CD14-positive monocyte (primary cell): ENCODE results near the gene GPR158. TPM values are rescaled to one million over a fixed set of nuclear protein-coding genes. Genes with fewer than 3 reads are reported as not detected.

Source experiments
- DNase-seq, 3 donors: peaks; one replicate each; pipeline ENCODE4 v3.0.0-alpha.2; 2011 to 2022
- H2AFZ ChIP-seq: 2 replicates; pipeline ENCODE4 v1.6.0; 2012; ENCODE audit warnings: mild to moderate bottlenecking, low read depth, low read length, inconsistent platforms; ENCODE audit not compliant: insufficient read depth, poor library complexity, severe bottlenecking
- H3K27ac ChIP-seq, 2 donors: 1 replicate in 1 of 2; 2 replicates in 1 of 2; pipeline ENCODE4 v1.5.1; 2012 to 2013; ENCODE audit warnings: low read length in 2 of 2, control low read depth in 1 of 2, inconsistent platforms in 1 of 2, low read depth in 1 of 2, mild to moderate bottlenecking in 1 of 2
- H3K27me3 ChIP-seq, 2 donors: one replicate each; pipeline versions ENCODE4 v1.6.0 to v1.6.1; 2011 to 2013; ENCODE audit warnings: low read length in 2 of 2; ENCODE audit not compliant: control insufficient read depth in 2 of 2, insufficient read depth in 2 of 2
- H3K36me3 ChIP-seq, 2 donors: replicated peaks in 1 of 2; 1 replicate in 1 of 2; 2 replicates in 1 of 2; pipeline versions ENCODE4 v1.5.1 to v1.6.1; 2012 to 2013; ENCODE audit warnings: low read length in 2 of 2, control low read depth in 1 of 2, inconsistent platforms in 1 of 2, mild to moderate bottlenecking in 1 of 2; ENCODE audit not compliant: insufficient read depth in 2 of 2, control insufficient read depth in 1 of 2
- H3K4me1 ChIP-seq, 2 donors: 1 replicate in 1 of 2; 2 replicates in 1 of 2; pipeline versions ENCODE4 v1.5.1 to v1.6.1; 2012 to 2013; ENCODE audit warnings: low read length in 2 of 2, control low read depth in 1 of 2, inconsistent platforms in 1 of 2, mild to moderate bottlenecking in 1 of 2, moderate library complexity in 1 of 2; ENCODE audit not compliant: insufficient read depth in 2 of 2, control insufficient read depth in 1 of 2
- H3K4me2 ChIP-seq: replicated peaks from 2 replicates; pipeline ENCODE3; 2012; ENCODE audit warnings: low read length, moderate library complexity, mild to moderate bottlenecking; ENCODE audit not compliant: poor library complexity, severe bottlenecking; ENCODE audit errors: extremely low read depth
- H3K4me3 ChIP-seq, 3 experiments: fragments of 200-600 bp in 1 of 3; sonication (generic) in 1 of 3; replicated peaks in 1 of 3; 1 replicate in 2 of 3; 2 replicates in 1 of 3; pipeline ENCODE4 v1.5.1; 2011 to 2013; ENCODE audit warnings: low read length in 3 of 3, mild to moderate bottlenecking in 3 of 3, control low read depth in 2 of 3, low read depth in 2 of 3, inconsistent platforms in 1 of 3, moderate library complexity in 1 of 3
- H3K79me2 ChIP-seq: 2 replicates; pipeline ENCODE4 v1.6.0; 2012; ENCODE audit warnings: mild to moderate bottlenecking, control low read depth, inconsistent platforms, low read length, moderate library complexity; ENCODE audit not compliant: insufficient read depth
- H3K9ac ChIP-seq: 2 replicates; pipeline ENCODE4 v1.6.0; 2017; ENCODE audit warnings: low read length, mild to moderate bottlenecking; ENCODE audit not compliant: insufficient read depth, poor library complexity, severe bottlenecking
- H3K9me3 ChIP-seq, 2 donors: replicated peaks in 1 of 2; 1 replicate in 1 of 2; 2 replicates in 1 of 2; pipeline versions ENCODE4 v1.5.1 to v1.6.1; 2012 to 2013; ENCODE audit warnings: low read length in 2 of 2, control low read depth in 1 of 2; ENCODE audit not compliant: control insufficient read depth in 1 of 2, insufficient read depth in 1 of 2
- H4K20me1 ChIP-seq: 2 replicates; pipeline ENCODE4 v1.6.0; 2012; ENCODE audit warnings: mild to moderate bottlenecking, low read length, control low read depth, moderate library complexity; ENCODE audit not compliant: insufficient read depth
- H3K27ac Mint-ChIP-seq, 7 donors: one replicate each; pipeline ENCODE4 v1.8.0; 2020; ENCODE audit warnings: mild to moderate bottlenecking in 7 of 7, mixed read lengths in 7 of 7, moderate library complexity in 6 of 7, inconsistent platforms in 2 of 7
- H3K27me3 Mint-ChIP-seq, 3 donors: one replicate each; pipeline ENCODE4 v1.8.0; 2021 to 2022; ENCODE audit warnings: low read depth in 3 of 3, mild to moderate bottlenecking in 3 of 3, mixed read lengths in 3 of 3, moderate library complexity in 3 of 3, inconsistent platforms in 1 of 3
- H3K36me3 Mint-ChIP-seq, 2 donors: one replicate each; pipeline ENCODE4 v1.8.0; 2020; ENCODE audit warnings: mixed read lengths in 2 of 2, inconsistent platforms in 1 of 2, mild to moderate bottlenecking in 1 of 2
- H3K4me1 Mint-ChIP-seq: one replicate; pipeline ENCODE4 v1.8.0; 2020; ENCODE audit warnings: mild to moderate bottlenecking, mixed read lengths
- H3K4me3 Mint-ChIP-seq, 2 donors: one replicate each; pipeline ENCODE4 v1.8.0; 2020; ENCODE audit warnings: mild to moderate bottlenecking in 2 of 2, mixed read lengths in 2 of 2, moderate library complexity in 1 of 2
- H3K9me3 Mint-ChIP-seq, 7 donors: one replicate each; pipeline ENCODE4 v1.8.0; 2020 to 2022; ENCODE audit warnings: mixed read lengths in 7 of 7, mild to moderate bottlenecking in 6 of 7, moderate library complexity in 6 of 7, inconsistent platforms in 2 of 7
- WGBS: methylation state at CpG from one replicate; pipeline ENCODE4 v1.1.5; 2013; ENCODE audit warnings: missing lambda C conversion rate; ENCODE audit not compliant: insufficient coverage; 5-methylcytosine and 5-hydroxymethylcytosine counted together
- intact Hi-C, 2 donors: fragments of 100-400 bp; cut with micrococcal nuclease; formaldehyde crosslinking; loops; one replicate each; pipeline versions ENCODE4 v1.15.0 to v1.15.1; 2023
- polyA plus RNA-seq, 3 donors: library from polyadenylated mRNA; depleted of rRNA in 1 of 3; unstranded in 2 of 3; stranded (reverse) in 1 of 3; fragments of 300-500 nt in 2 of 3; fragments of >200 nt in 1 of 3; fragmentation: Illumina TruSeq in 2 of 3; gene quantifications; 1 replicate in 2 of 3; 2 replicates in 1 of 3; pipeline ENCODE4 v1.2.3, GENCODE V29; 2012 to 2021
- TF ChIP-seq, protein P1 (sequence below): fragments of 200-600 bp; IDR thresholded peaks from one replicate; pipeline ENCODE4 v1.8.0; 2022; ENCODE audit warnings: antibody characterized with exemption, mild to moderate bottlenecking

Gene GPR158
- polyA plus RNA-seq, 3 donors: not detected

DNA sequence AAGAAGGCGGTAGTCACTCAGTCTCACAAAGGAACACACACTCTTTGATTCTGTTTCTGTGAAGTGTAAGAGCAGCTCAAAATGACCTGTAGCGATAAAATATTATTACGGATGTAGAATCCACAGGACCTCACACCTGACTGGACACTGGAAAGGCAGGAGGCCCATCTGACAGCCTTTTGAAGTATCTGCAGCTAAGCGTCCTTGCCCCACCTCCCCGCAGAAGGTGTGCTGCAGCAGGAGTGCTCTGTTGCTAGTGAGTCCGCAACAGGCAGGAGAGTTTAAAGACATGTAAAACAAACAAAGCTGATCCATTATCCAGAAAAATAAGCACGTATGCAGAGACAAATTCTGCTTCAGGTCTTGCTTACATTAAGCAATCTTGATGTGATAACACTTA lies 355.5 kb downstream of the GPR158 start:
- peaks cover 0 to 6% (median 2%) of the 10 kb centered on the region in 7 donors for H3K9me3 Mint-ChIP-seq
- no peak for DNase-seq
- no peaks in the 10 kb centered on the region for H3K4me1 Mint-ChIP-seq
- no peak overlapping the region for H3K9ac ChIP-seq
- H3K27ac ChIP-seq: no peak overlapping the region
- intact Hi-C loops: no loop called here
- H3K9me3 ChIP-seq: peaks cover 3 to 5% of the 10 kb centered on the region in 2 donors
- H3K36me3 ChIP-seq: no peaks in the 10 kb centered on the region
- no peak overlapping the region for H3K27ac Mint-ChIP-seq
- H3K4me1 ChIP-seq: no peaks in the 10 kb centered on the region
- TF ChIP-seq, protein P1, sequence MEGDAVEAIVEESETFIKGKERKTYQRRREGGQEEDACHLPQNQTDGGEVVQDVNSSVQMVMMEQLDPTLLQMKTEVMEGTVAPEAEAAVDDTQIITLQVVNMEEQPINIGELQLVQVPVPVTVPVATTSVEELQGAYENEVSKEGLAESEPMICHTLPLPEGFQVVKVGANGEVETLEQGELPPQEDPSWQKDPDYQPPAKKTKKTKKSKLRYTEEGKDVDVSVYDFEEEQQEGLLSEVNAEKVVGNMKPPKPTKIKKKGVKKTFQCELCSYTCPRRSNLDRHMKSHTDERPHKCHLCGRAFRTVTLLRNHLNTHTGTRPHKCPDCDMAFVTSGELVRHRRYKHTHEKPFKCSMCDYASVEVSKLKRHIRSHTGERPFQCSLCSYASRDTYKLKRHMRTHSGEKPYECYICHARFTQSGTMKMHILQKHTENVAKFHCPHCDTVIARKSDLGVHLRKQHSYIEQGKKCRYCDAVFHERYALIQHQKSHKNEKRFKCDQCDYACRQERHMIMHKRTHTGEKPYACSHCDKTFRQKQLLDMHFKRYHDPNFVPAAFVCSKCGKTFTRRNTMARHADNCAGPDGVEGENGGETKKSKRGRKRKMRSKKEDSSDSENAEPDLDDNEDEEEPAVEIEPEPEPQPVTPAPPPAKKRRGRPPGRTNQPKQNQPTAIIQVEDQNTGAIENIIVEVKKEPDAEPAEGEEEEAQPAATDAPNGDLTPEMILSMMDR: no peak
- peaks cover 0 to 2% (median 0%) of the 10 kb centered on the region in 3 donors for H3K27me3 Mint-ChIP-seq
- H3K79me2 ChIP-seq: no peaks in the 10 kb centered on the region
- H3K27me3 ChIP-seq: no peaks in the 10 kb centered on the region
- H3K4me2 ChIP-seq: no peak overlapping the region
- H3K4me3 Mint-ChIP-seq: no peak overlapping the region
- no peak overlapping the region for H2AFZ ChIP-seq
- no peaks in the 10 kb centered on the region for H3K36me3 Mint-ChIP-seq
- H4K20me1 ChIP-seq: no peaks in the 10 kb centered on the region
- H3K4me3 ChIP-seq: no peak overlapping the region
- 77% methylated on average over 4 of the region's 7 CpGs for WGBS

GRCh38 chr10:25531457-25532061 lies 356.8 kb downstream of the GPR158 start:
- no peak overlapping the region for H3K4me3 Mint-ChIP-seq
- Histone ChIP-seq H2AFZ (no peak overlapping the region), H3K36me3 (no peaks in the 10 kb centered on the region), H3K4me1 (no peaks in the 10 kb centered on the region), H3K4me3 (no peak overlapping the region), H3K27me3 (no peaks in the 10 kb centered on the region), H3K9ac (no peak overlapping the region), H3K4me2 (no peak overlapping the region), H3K79me2 (no peaks in the 10 kb centered on the region), H3K9me3 (peaks cover 2% of the 10 kb centered on the region in 2 donors), H3K27ac (no peak overlapping the region), H4K20me1 (no peaks in the 10 kb centered on the region)
- peaks cover 0 to 5% (median 2%) of the 10 kb centered on the region in 7 donors for H3K9me3 Mint-ChIP-seq
- H3K36me3 Mint-ChIP-seq: no peaks in the 10 kb centered on the region
- TF ChIP-seq, protein P1: no peak
- 80% methylated on average over 2 of the region's 5 CpGs for WGBS
- no peak overlapping the region for H3K27ac Mint-ChIP-seq
- intact Hi-C loops: no loop called here
- no peaks in the 10 kb centered on the region for H3K4me1 Mint-ChIP-seq
- DNase-seq: no peak
- H3K27me3 Mint-ChIP-seq: no peaks in the 10 kb centered on the region
